ENCODE data around the gene CENPW.
A peak's percentile ranks its signal among the peaks of the same experiment; 100 is the strongest.

Gene CENPW

DNA sequence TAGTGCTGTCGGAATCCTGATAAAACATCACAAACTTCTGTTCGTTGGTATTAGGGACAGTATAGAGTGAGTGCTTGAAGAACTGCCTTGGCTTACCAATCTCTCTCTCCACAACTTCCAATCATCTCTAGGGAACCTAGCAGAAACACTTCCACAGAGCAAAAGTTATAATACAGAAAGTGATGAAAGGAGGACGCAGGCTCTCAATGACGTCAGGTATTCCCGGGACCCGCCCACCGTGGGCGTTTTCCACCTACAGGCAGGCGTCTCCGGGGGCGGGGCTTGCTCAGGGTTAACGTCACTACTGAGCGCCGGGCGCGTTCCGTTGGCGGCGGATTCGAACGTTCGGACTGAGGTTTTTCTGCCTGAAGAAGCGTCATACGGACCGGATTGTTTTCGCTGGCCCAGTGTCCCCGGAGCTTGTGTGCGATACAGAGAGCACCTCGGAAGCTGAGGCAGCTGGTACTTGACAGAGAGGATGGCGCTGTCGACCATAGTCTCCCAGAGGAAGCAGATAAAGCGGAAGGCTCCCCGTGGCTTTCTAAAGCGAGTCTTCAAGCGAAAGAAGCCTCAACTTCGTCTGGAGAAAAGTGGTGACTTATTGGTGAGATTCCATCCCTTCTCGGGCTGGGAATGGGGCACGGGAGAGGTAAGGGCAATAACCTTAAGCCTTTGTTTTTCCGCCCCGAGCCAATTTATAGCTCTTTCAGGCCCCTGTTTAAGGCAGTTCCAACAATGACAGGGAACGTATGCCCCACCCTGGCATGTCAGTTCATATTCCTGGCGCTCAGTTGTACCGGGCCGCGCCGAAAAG is at the start of gene CENPW:
Gene CENPW (plus strand): TSS at position 320 of the 814 bp plus-strand sequence. CDS start 159 bp downstream, at position 479.
- peak; percentile 91 for DNase-seq (ENCODE audit: low spot score)

DNA sequence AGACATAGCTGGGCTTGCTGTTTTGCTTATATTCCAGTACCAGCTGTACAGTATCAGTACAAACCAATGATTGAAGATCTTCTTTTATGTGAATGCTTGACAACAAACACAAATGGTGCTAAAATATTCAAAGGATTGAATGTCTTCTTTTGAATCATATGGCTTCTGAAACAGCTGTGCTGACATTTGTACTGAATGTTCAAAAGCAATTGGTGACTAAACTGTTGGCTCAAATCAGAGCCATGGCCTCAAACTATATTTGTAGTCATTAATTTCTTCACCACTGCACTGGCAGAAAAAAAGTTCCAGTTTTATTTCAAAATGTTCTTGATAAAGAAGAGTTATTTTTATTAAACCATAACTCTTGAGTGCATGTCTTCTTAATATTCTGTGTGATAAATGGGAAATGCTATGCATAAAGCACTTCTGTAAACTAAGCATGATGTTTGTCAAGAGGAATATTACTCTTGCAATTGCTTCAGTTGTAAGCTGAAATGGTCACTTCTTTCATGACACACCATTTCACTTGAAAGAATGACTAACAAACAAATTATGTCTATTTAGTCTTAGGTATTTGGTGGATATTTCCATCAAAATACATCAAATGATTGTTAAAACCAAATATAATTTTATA is 45.9 kb upstream of the CENPW start:
- DNase-seq (ENCODE audit: low spot score): no peak

DNA sequence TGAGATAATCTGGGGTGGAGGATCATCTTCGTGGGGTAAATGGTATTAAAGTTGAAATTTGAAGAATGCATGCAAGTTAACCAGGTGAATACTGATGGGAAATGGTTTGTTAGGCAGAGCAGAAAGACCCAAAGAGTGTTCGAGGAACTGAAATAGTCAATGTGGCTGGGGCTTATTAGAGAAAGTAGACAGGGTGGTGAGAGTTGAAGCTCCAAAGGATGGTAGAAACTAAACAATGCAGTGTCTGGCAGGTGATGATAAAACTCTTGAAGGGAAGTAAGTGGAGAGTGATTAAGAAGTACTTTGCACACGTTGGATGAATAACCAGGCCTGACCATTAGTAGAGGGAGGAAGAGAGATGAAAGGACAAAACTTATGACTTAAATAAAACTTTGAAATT is 39.8 kb upstream of the CENPW start:
- no peak for DNase-seq (ENCODE audit: low spot score)

DNA sequence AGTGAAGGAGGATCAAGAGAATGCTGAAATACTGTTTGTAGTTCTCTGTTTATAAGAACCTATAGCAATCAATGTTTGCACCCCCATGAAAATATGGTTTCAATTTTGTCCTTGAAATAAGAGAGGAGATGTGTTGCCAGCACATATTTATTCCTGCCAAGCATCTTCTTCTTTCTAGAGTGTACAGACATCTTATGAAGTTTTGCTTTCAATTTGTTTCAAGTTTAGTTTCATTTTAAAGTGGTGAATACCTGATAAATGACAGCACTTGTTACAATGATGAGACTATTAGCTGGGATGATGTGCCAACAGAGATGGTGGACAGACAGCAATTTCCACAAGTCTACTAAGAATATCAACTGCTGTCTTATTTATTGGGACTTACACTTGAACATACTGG is 39.2 kb upstream of the CENPW start:
- no peak for DNase-seq (ENCODE audit: low spot score)

DNA sequence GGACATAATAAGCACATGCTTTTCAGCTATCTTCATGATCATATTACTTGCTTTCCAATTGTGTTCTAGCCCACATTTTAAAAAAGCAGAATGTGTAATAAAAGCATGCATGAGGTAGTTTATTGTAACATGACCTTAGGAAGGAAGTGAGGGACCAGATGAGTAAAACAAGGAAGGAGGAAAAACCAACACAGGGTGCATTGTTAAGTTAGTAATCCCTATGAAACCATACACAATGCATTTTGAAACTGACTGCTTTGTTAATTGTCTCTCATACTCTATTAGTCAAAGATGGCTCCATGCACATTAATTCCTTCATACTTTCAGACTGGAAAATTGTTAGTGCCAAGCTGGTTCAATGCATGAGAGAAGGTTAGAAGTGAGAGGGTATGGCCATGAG is 37.7 kb upstream of the CENPW start:
- no peak for DNase-seq (ENCODE audit: low spot score)

DNA sequence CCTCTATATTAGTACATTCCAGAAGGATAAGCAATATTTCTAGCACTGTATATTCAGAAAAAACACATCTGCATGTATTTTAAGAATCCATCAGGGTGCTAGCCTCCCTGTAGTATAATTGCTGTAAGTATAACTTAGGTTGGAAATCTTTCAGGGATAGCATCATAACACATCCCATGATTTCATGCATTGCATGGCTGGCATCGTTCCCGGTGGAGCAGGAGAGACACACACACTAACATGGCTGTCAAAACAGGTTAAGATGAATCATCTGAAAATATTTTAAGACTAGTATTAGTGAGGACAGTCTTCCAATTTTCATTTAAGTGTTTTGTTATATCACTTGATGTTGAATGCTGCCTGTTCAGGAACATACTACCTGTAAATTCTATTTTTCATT is 32.1 kb upstream of the CENPW start:
- DNase-seq (ENCODE audit: low spot score): no peak

DNA sequence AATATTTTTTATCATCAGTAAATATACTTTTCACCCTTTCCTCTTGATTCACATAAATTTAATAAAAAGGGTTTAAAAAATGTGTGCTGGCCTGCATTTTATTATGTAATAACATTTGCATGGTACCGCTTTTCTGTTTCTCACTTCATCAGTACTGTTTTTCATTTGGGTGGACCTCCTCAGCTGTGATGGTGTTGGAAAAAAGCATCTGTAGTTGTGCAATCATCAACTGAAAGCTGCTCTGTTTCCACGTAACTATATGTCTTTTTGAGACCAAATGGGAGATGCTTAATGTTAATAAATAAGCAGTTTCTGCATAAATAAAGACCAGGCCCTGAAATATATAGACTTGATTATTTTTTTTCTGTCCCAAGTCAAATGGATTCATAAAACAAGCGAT is 31.6 kb upstream of the CENPW start:
- no peak for DNase-seq (ENCODE audit: low spot score)

DNA sequence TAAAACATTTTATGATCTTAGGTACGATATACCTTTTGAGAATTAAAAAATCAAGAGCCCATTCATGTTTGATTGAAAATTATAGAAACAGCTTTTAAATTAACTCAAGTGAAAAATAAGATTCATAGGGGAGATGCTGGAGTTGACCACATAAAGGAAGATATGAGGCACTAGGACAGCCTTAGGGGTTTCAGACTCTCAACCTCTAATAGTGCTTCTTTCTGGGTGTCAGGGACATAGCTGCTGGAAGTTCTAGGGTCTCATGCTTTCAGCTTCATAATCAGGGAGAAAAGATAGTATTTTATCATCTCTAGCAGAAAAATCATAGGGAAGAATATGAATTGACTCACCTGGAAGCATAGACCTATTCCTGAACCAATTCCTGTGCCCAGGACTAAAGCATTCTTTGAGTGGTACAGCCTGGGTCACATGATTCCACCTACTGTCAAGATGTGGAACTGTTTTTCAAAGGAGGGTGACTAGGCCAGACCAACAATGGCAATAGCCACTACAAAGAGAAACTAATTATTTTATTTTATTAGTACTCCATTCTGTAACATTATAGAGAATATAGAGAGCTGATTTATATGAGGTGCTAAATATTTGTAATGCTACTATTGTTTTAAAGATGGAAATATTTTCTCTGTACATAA is 27.8 kb upstream of the CENPW start:
- peak; percentile 13 for DNase-seq (ENCODE audit: low spot score)

DNA sequence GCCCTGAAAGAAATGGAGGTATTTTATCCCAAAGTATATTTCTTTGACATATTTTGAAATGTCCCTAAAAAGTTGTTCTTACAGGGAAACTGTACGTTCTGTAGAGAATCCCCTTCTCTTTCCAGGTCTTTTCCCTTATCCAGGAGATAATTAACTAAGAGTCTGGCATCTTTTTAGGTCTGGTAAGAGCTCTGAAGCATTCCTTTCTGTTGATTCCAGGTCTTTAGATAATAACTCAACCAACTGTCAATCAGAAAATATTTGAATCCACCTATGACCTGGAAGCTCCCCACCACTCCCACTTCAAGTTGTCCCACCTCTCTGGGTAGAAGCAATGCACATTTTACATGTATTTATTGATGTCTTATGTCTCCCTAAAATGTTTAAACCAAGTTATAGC is 26.0 kb upstream of the CENPW start:
- no peak for DNase-seq (ENCODE audit: low spot score)

DNA sequence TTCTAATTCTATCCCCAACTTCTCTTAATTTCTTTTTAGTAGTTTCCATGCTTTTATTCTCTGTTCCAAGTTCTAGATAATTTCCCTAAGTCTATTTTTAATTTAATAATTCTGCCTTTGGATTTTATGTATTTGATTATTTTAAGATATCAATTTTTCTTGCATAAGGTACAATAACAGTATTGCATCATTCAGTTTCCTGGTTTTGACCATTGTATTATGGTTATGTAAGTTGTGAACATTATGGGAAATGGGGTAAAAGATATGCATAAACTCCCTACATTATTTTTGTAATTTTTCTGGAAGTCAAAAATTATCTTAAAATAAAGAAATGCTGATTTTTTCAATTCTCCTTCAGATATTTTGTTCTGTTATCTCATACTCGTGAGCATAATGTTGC is 21.1 kb upstream of the CENPW start:
- no peak for DNase-seq (ENCODE audit: low spot score)

DNA sequence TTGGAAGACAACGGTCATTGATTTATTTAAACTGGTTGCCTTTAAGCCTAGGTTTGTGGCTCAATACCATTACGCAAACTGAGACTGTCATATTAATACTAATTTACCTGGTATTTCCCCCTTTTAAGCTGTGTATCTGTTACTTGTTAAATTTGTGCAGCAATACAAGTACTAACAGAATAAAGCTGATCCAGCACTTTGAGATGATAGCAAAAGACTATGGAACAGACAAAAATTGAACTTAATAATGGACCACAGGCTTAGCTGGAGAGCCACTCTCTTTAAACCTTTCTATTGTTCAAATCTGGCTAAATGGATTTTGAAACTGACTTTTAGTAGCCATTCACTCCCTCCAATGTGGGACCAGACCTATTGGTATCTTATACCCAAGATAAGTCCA is 6.2 kb upstream of the CENPW start:
- no peak for DNase-seq (ENCODE audit: low spot score)

DNA sequence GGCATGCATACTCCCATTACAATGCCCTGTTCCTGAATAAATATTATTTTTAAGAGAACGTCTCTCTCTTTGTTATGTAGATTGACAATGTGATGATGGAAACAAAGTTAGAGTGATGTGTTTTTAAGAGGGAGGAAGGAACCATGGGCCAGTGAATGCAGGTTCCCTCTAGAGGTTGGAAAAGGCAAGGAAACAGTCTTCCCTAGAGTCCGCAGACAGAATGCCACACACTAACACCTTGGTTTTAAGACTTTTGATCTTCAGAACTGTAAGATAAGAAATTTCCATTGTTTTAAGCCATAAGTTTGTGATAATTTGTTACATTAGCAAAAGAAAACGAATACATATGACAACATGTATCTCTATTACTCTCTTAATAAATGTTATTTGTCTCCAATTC is 4.7 kb upstream of the CENPW start:
- no peak for DNase-seq (ENCODE audit: low spot score)

DNA sequence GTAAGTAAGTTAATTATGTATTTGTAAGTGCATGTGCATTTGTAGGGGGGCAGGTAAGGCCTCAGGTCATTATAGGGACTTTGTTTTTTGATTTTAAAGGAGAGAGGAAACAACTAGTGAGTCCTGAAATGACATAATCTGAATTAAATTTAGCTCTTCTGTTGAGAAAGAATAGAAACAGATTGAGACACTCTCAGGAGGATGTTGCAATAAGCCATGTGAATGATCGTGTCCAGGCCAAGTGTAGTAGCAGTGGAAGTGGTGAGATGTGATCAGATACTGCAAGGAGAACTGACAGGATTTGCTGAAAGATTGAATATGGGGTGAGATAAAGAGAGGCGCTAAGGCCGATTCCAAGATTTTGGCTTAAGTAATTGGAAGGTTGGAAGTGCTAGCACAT is 2.6 kb upstream of the CENPW start:
- no peak for DNase-seq (ENCODE audit: low spot score)

DNA sequence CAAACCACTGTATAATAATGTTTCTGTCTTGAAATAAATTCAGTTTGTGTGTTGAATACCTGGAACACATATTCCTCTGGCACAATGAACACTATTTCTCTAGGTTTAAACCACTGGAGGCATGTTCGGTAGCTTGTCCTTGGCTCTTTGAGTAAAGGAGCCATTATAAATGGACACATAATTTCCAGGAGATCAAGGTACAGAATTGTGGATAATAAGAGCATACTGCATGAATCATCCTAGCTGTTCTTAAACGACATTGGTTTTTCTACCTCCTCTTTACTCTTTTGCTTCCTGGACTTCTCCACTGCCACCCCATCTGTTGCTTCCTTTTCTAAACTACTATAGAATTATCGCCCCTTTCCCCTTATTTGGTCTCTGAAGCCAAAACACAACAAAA is 1.2 kb downstream of the CENPW start:
- DNase-seq (ENCODE audit: low spot score): no peak

DNA sequence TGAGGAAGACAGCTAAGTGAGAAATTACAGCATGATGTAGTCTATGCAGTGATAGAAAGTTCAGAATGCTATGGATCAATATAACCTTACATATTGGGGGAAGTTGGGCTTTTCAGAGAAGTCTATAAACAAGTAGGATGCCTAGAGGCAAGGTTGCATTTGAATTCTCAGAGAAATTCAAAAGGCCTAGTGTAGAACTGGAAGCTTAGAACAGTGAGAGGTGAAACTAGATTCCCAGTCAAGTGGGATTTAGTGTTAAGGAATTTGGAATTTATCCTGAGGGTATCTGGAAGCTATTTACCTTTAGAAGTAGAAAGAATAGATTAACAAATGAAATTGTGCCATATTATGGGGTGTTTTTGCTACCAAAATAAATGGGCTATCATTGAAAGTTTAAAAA is 4.3 kb downstream of the CENPW start:
- no peak for DNase-seq (ENCODE audit: low spot score)

DNA sequence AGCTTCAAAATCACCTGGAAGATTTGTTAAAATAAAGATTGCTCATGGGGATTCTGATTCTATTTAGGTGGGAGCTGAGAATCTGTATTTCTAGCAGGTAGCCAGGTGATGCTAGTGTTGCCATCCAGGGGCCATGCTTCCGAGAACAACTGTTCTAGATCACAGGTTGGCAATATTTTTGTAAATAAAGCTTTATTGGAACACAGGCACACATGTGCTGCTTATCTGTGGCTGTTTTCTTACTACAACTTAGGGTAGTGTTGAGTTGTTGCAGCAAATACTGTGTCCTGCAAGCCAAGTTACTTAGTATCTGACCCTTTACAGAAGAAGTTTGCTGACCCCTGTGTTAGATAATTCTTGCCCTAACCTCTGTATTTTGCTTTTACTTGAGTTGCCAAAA is 12.0 kb downstream of the CENPW start:
- no peak for DNase-seq (ENCODE audit: low spot score)

DNA sequence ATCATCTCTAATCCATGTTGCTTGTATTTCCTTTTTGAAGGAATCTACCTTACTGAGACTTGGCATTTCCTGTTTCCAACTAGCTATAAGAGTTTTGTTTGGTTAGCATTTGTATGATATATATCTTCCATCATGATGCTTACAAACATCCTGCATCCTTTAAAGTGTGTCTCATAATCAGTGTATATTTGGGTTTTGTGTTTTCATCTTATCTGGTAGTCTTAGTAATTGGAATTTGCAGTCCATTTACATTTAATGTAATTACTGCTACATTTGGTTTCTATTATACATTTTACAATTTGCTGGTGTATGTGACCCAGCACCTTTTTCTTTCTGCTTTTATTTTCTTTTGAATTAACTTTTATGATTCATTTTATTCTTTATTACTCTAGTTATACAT is 12.6 kb downstream of the CENPW start:
- no peak for DNase-seq (ENCODE audit: low spot score)

DNA sequence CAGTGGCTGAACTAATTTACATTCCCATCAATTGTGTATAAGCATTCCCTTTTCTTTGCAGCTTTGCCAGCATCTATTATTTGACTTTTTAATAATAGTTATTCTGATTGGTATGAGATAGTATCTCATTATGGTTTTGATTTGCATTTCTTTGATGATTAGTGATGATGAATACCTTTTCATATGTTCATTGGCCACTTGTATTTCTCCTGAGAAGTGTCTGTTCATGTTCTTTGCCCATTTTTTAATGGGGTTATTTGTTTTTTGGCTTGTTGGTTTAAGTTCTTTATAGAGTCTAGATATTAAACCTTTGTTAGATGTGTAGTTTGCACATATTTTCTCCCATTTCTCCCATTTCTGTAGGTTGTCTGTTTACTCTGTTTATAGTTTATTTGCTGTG is 16.6 kb downstream of the CENPW start:
- DNase-seq (ENCODE audit: low spot score): no peak

DNA sequence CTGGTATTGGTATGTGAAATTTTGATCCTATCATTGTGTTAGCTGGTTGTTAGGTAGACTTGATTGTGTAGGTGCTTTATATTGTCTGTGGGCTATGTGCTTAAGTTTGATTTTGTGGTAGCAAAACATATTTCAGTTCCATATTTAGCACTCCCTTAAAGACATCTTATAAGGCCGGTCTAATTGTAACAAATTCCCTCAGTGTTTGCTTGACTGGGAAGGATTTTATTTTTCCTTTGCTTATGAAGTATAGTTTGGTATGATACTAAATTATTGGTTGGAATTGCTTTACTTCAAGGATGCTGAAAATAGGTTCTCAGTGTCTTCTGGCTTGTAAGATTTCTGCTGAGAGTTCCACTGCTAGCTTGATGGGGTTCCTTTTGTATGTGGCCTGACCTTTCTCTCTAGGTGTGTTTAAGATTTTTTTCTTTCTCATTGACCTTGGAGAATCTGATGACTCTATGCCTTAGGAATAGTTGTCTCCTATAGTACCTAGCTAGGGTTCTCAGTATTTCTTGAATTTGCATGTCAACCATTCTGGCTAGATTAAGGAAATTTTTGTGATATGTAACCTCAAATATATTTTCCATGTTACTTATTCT is 20.1 kb downstream of the CENPW start:
- DNase-seq (ENCODE audit: low spot score): no peak

DNA sequence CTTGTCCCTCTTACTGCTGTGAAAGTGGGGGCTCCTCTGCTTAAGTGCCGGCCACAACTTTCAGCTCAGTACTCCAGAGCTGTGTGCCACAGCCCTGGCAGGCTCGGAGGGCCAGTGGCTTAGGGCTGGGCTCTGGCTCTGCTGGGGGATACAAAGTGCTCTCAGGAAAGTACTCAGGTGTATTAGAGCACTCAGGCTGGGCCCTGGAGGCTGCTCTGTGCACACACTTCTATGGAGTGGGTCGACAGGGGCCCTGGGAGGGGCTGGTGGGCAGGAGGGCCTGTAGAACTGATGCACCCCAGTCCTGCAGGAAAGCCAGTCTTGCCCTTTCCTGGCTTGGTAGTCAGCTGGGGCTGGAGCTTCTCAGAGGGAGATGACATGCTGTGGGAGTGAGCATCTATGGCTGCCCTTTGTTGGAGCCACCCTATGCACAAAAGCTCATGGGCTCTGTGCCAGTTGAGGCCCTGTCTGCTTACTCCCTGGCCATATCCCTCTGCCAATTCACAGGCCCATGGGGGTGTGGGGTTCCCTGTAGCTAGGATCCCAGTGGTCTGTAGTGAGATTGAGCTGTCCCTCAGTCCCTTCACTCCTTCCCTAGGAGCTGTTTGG is 22.0 kb downstream of the CENPW start:
- no peak for DNase-seq (ENCODE audit: low spot score)

DNA sequence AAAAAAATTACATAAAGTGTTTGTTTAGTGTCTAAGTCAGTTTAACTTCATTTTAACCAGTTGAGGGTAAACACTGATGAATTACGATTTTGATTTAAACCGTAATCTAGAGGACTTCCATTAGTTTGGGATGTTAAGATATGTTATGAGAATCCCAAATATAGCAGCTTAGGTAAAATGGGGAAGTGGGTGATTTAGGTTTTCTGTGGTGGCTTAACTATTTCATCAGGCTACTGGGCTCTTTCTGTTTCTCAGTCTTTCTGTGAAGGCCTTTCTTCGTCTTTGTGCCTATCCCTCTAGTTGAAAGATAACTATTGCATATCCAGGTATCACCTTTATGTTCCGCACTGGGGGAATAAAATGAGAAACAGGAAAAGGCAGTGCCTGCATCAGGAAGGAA is 27.9 kb downstream of the CENPW start:
- no peak for DNase-seq (ENCODE audit: low spot score)

DNA sequence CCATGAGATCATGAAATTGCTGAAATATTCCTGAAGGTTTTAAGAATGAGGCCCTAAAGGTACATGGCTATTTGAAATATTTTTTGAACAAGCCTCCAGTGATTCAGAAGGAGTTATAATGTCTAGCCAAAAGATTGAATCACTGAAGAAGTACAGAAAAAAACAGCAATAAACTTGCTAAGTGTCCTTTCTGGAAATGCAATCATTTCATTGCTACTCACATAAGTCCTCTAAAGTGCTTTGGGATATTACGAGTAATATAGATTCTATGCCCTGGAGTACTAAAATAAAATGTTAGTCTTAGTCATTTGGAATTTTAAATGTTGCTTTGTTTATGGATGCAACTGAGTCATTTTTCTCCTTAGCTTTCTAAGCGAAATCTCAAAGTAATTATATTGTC is 32.7 kb downstream of the CENPW start:
- no peak for DNase-seq (ENCODE audit: low spot score)

DNA sequence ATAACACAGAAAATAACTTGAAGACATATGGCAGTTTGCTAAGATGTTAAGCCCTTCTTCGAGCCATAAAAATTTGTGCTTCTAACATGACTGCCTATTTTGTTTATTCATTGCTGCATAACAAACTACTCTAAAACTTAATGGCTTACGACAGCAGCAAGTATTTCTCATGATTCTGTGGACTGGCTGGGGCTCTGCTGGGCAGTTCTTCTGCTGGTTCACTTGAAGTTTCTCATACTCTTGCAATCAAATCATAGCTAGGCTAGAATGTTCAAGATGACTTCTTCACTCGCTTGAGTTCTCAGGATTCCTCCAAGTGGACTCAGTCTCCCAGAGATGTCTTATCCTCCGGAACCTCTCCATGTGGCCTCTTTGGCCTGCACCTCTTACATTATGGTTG is 33.4 kb downstream of the CENPW start:
- no peak for DNase-seq (ENCODE audit: low spot score)
